Measurements from ENCODE around the gene OTUD6A. TPM values are rescaled to one million over a fixed set of nuclear protein-coding genes. Genes with fewer than 3 reads are reported as not detected.
"Not testable (repeated sequence)": the region's sequence is repeated elsewhere in the genome, so short reads cannot be mapped to it uniquely, and the experiment has no call there.

The OTUD6A gene
- total RNA-seq, 1 experiment from 2014 or later = not detected

GRCh38 chrX:70066646-70067045, 4.4 kb downstream of the OTUD6A start:
- DNase-seq (ENCODE audit: low read depth in 1 of 2, low spot score in 2 of 2) = no peak
- Histone ChIP-seq H3K27ac (no peak overlapping the region), H3K9me3 (replicated peaks) (no peaks in the 10 kb centered on the region), H3K4me1 (replicated peaks) (no peaks in the 10 kb centered on the region), H3K27me3 (replicated peaks) (no peaks in the 10 kb centered on the region), H3K4me3 (no peak overlapping the region), H3K36me3 (no peaks in the 10 kb centered on the region)

GRCh38 chrX:70079297-70079696, 17.0 kb downstream of the OTUD6A start:
- Histone ChIP-seq H3K36me3 (no peaks in the 10 kb centered on the region), H3K4me3 (no peak overlapping the region), H3K27ac (no peak overlapping the region), H3K4me1 (replicated peaks) (no peaks in the 10 kb centered on the region), H3K9me3 (replicated peaks) (no peaks in the 10 kb centered on the region), H3K27me3 (replicated peaks) (no peaks in the 10 kb centered on the region)
- DNase-seq (ENCODE audit: low read depth in 1 of 2, low spot score in 2 of 2) = no peak

DNA sequence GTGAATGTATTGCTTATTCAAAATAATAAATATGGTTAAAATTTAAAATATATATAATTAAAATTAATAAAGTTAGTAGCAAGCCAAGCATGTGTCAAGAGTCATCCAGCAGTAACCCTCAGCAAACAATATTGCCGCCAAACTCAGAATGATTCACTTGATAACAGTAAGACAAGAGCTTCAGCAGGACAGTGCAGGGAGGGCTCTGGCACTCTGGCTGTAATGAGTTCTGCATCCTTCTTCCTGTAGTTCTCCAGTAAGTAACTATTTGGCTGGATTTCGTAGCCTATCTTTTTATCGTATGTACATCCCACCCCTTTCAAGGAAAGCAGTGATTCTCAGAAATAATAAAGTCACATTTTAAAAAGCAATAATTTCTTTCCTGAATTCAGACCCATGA, 17.6 kb downstream of the OTUD6A start:
- Histone ChIP-seq H3K4me3 (no peak overlapping the region), H3K4me1 (replicated peaks) (no peaks in the 10 kb centered on the region), H3K27me3 (replicated peaks) (no peaks in the 10 kb centered on the region), H3K9me3 (replicated peaks) (no peaks in the 10 kb centered on the region), H3K36me3 (no peaks in the 10 kb centered on the region), H3K27ac (no peak overlapping the region)
- DNase-seq (ENCODE audit: low read depth in 1 of 2, low spot score in 2 of 2) = no peak

DNA sequence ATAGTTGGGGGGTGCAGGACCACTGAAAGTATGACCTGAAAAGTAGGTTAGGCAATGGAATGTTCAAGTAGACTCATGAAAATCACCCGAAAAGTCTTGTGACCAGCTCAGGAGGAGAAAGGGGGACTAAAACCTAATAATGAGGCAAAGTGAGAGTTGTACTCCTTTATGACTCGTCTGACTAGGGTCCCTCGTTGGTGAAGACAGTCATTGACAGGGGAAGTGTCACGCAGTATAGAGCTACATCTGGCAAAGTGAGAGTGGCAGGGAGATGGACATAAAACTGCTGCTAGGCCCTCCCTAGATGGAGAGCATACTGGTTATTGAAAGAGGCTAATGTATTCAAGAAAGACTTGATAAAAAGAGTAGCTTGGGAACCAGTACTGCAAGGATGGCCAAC, 20.5 kb downstream of the OTUD6A start:
- Histone ChIP-seq H3K36me3 (no peaks in the 10 kb centered on the region), H3K4me3 (no peak overlapping the region), H3K4me1 (replicated peaks) (no peaks in the 10 kb centered on the region), H3K27ac (no peak overlapping the region), H3K9me3 (replicated peaks) (no peaks in the 10 kb centered on the region), H3K27me3 (replicated peaks) (no peaks in the 10 kb centered on the region)
- DNase-seq (ENCODE audit: low read depth in 1 of 2, low spot score in 2 of 2) = no peak

GRCh38 chrX:70084592-70085240, 22.5 kb downstream of the OTUD6A start:
- Histone ChIP-seq H3K4me1 (replicated peaks) (no peaks in the 10 kb centered on the region), H3K4me3 (no peak overlapping the region), H3K9me3 (replicated peaks) (no peaks in the 10 kb centered on the region), H3K36me3 (no peaks in the 10 kb centered on the region), H3K27ac (no peak overlapping the region), H3K27me3 (replicated peaks) (no peaks in the 10 kb centered on the region)
- no peak for DNase-seq (ENCODE audit: low read depth in 1 of 2, low spot score in 2 of 2)

DNA sequence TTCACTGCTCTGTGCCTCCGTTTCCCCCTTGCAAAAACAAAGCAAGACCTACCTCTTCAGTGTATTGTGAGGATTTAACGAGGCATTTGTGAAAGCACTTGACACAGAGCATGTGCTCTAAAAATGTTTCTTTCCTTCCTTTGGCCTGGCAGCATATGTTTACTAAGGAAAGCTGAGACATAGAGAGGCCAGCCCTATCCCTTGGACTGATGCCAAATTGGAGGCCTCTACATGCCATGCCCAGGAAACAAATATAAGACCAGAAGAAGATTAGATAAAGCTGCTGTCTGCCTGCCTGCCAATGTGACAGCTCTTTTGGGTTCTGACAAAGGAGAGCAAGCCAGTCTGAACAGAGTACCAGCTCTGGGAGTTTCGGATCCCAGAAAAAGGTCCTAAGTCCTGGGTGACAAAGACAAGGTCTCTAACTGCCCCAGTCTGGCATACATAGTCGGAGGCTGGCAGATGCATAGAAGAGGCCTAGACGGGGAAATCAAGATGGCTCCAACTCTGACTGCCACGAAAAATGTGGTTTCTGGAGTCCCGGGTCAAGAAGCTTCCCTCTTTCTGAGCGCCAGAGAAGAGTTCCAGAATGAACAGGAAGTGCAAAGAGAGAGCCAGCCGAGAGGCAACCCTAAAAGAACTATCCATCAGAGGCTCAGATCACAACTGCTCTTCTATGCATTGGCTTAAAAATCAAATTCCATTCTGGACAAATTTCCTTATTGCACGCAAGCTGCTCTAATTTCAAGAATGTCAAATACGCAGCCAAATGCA, 25.8 kb downstream of the OTUD6A start:
- H3K4me1 ChIP-seq (replicated peaks) = no peaks in the 10 kb centered on the region
- no peaks in the 10 kb centered on the region for H3K27me3 ChIP-seq (replicated peaks)
- H3K36me3 ChIP-seq = no peaks in the 10 kb centered on the region
- no peaks in the 10 kb centered on the region for H3K9me3 ChIP-seq (replicated peaks)
- H3K4me3 ChIP-seq = no peak overlapping the region
- no peak overlapping the region for H3K27ac ChIP-seq
- DNase-seq (ENCODE audit: low read depth in 1 of 2, low spot score in 2 of 2) = no peak

DNA sequence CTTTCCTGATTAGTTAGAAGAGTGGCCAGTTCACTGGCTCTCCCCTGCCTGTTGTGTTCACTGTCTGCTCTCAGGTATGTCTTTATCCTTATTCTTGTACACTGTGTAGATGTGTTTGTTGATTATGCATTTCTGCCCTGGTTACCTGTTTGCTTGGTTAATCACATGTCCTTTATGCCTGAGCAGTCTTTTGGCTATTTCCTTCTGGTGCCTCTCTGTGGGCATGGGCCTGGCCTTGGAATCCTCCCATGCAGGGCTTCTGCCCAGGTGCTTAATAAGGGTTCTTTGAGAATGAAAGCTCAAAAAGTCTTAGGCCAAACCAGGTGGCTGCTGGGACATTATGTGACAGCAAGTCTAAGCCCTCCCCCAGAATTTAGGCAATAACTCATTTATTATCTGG, 26.5 kb downstream of the OTUD6A start:
- no peak overlapping the region for H3K27ac ChIP-seq

GRCh38 chrX:70089604-70090297, 27.5 kb downstream of the OTUD6A start:
- H3K9me3 ChIP-seq (replicated peaks) = no peaks in the 10 kb centered on the region
- no peak for DNase-seq (ENCODE audit: low read depth in 1 of 2, low spot score in 2 of 2)
- no peak overlapping the region for H3K4me3 ChIP-seq
- H3K27ac ChIP-seq = no peak overlapping the region
- H3K36me3 ChIP-seq = no peaks in the 10 kb centered on the region
- H3K4me1 ChIP-seq (replicated peaks) = no peaks in the 10 kb centered on the region
- H3K27me3 ChIP-seq (replicated peaks) = no peaks in the 10 kb centered on the region

More for the DNA sequence above, 26.5 kb downstream of the OTUD6A start:
- no peak for DNase-seq (ENCODE audit: low read depth in 1 of 2, low spot score in 2 of 2)
- no peaks in the 10 kb centered on the region for H3K4me1 ChIP-seq (replicated peaks)
- no peaks in the 10 kb centered on the region for H3K9me3 ChIP-seq (replicated peaks)
- no peaks in the 10 kb centered on the region for H3K36me3 ChIP-seq
- no peaks in the 10 kb centered on the region for H3K27me3 ChIP-seq (replicated peaks)
- no peak overlapping the region for H3K4me3 ChIP-seq

DNA sequence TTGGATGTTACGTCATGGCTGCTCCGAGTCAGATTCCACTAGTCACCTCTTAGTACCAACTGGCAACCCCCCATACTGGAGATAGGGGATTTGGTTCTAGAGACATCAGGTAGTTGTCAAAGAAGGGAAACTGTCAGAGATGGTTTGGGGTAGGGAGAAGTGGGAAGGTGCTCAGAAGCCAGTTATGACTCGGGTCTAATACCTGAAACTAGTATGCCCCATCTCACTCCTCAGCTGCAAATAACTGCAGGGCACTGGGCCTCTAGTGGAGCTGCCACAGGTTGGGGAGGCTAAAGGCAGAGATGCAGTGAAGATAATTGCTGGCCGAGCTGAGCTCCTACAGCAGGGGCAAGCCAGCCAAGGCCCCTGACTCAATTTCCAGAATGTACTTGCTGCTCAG, 30.0 kb downstream of the OTUD6A start:
- no peaks in the 10 kb centered on the region for H3K4me1 ChIP-seq (replicated peaks)
- no peak overlapping the region for H3K4me3 ChIP-seq
- no peaks in the 10 kb centered on the region for H3K27me3 ChIP-seq (replicated peaks)
- no peaks in the 10 kb centered on the region for H3K9me3 ChIP-seq (replicated peaks)
- no peak for DNase-seq (ENCODE audit: low read depth in 1 of 2, low spot score in 2 of 2)
- no peaks in the 10 kb centered on the region for H3K36me3 ChIP-seq
- H3K27ac ChIP-seq = no peak overlapping the region

DNA sequence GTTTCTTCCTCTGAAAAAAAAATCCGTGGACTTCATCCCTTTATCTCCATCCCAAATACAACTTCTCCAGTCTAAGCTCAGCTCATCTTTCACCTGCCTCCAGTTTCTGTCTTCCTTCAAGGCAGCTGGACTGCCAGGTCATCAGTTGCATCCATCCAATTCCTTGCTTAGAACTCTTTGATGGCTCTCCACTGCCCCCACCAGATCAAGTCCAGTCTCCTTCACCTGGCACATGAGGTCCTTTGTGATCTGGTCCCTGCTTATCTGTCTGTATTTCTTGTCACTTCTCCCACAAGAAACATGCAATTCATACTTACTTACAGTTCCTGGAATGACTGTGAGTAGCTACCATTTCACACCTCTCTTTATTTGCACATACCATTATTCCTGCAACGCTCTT, 33.8 kb downstream of the OTUD6A start:
- H3K9me3 ChIP-seq (replicated peaks) = no peaks in the 10 kb centered on the region
- H3K27me3 ChIP-seq (replicated peaks) = no peaks in the 10 kb centered on the region
- no peak overlapping the region for H3K27ac ChIP-seq
- no peak overlapping the region for H3K4me3 ChIP-seq
- no peaks in the 10 kb centered on the region for H3K36me3 ChIP-seq
- no peak for DNase-seq (ENCODE audit: low read depth in 1 of 2, low spot score in 2 of 2)
- no peaks in the 10 kb centered on the region for H3K4me1 ChIP-seq (replicated peaks)

DNA sequence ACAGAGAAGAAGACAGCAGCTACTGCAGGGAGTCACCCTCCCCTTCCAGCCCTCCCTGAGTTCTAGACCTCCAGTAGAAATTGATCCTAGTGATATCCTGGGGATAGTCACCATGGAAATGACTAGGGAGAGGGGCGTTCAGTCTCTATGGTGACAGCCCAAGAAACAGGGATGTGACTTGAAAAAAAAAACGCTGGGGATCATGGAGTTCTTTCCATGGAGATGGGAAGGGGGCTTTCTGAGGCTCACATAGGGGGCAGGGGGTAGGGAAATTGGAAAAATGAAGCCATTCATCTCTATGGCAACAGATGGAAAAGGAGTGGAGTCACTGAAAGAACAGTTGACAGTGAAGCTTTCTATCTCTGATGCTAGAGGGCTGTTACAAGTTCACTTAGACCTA, 43.0 kb downstream of the OTUD6A start:
- Histone ChIP-seq H3K4me3 (no peak overlapping the region), H3K27ac (no peak overlapping the region), H3K9me3 (replicated peaks) (no peaks in the 10 kb centered on the region), H3K27me3 (replicated peaks) (no peaks in the 10 kb centered on the region), H3K4me1 (replicated peaks) (no peaks in the 10 kb centered on the region), H3K36me3 (no peaks in the 10 kb centered on the region)
- DNase-seq (ENCODE audit: low read depth in 1 of 2, low spot score in 2 of 2) = no peak

DNA sequence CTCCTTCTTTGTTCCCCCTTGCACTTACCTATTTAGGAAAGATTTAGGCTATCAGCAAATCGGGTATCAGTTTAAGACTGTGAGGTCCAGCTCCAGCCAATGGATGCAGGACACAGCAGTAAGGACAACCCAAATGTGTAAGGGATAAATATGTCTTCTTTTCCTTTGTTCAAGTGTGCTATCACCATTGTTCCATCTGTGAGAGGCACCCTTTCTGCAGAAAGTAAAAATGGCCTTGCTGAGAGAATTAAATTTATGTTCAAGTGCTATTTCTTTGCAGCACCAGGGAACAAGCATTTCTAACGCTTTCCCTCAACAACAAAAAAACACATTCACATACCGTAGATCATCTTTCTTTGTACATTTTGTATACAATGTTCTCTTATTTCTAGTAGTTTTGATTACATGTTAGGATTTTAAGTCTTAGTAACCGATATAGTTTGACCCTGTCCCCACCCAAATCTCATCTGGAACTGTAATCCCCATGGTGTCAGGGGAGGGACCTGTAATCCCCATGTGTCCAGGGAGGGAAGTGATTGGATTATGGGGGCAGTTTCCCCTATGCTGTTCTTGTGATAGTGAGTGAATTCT, 49.3 kb downstream of the OTUD6A start:
- not testable (repeated sequence) for H3K9me3 ChIP-seq (replicated peaks); H3K27me3 ChIP-seq (replicated peaks); DNase-seq (ENCODE audit: low read depth in 1 of 2, low spot score in 2 of 2); H3K4me1 ChIP-seq (replicated peaks); H3K4me3 ChIP-seq; H3K36me3 ChIP-seq; H3K27ac ChIP-seq
